Measurements from ENCODE around the gene ZC3HAV1.

ZC3HAV1 gene

GRCh38 chr7:139016931-139017511 lies 92.5 kb downstream of the ZC3HAV1 start:
- DNase-seq (ENCODE audit: low spot score): peak; percentile 66

- no peak for DNase-seq (ENCODE audit: low spot score)
Observed at GRCh38 chr7:139011373-139011772, 98.1 kb downstream of the ZC3HAV1 start.

- DNase-seq (ENCODE audit: low spot score): no peak
Observed at GRCh38 chr7:139004321-139005090, 105.0 kb downstream of the ZC3HAV1 start.

- DNase-seq (ENCODE audit: low spot score): no peak
Observed at GRCh38 chr7:138999414-138999813, 110.1 kb downstream of the ZC3HAV1 start.
